ENCODE data around the gene PTPRN2.

PTPRN2 gene

DNA sequence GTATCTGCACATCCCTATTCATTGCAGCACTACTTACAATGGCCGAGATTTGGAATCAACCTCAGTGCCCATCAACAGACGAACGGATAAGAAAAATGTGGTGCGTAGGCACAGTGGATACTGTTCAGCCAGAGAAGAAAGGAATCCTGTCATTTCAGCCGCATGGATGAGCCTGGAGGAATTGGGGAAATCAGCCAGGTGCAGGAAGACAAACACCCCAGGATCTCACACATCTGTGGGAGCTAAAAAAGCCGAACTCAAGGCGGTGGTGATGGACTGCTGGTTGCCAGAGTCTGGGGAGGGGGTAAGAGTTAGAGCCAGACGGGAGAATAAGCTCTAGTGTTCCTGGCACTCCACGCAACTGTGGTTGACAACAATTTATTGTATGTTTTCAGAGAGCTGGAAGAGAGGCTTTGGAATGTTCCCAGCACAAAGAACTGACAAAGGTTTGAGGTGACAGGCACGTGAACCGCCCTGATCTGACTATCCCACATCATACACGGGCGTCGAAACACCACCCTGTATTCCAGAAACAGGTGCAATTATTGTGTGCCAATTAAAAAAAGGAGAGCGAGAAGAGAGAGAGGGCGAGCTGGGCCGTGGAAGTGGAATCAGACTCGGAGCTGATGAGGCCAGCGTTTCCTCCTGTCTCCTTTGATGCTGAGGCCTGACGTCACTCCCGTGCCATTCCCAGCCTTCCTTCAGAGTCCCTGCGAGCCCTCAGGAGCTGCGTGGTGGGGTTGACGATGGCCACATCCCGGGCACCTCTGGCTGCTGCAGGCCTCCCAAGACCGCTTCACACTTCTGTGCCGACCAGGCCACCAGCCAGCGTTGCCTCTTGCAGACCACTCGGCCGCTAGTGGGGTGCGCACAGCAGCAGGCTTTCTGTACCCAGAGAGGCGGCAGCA, 1061.4 kb downstream of the PTPRN2 start:
- DNase-seq (ENCODE audit: low read depth): no peak

DNA sequence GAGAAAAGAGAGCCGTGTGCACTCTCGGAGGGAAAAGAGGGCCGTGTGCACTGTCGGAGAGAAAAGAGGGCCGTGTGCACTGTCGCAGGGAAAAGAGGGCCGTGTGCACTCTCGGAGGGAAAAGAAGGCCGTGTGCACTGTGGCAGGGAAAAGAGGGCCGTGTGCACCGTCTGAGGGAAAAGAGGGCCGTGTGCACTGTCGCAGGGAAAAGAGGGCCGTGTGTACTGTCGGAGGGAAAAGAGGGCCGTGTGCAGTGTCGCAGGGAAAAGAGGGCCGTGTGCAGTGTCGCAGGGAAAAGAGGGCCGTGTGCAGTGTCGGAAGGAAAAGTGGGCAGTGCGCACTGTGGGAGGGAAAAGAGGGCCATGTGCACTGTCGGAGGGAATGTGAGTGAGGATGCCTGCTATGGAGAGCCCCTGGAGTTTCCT, 1062.1 kb downstream of the PTPRN2 start:
- DNase-seq (ENCODE audit: low read depth): no peak

DNA sequence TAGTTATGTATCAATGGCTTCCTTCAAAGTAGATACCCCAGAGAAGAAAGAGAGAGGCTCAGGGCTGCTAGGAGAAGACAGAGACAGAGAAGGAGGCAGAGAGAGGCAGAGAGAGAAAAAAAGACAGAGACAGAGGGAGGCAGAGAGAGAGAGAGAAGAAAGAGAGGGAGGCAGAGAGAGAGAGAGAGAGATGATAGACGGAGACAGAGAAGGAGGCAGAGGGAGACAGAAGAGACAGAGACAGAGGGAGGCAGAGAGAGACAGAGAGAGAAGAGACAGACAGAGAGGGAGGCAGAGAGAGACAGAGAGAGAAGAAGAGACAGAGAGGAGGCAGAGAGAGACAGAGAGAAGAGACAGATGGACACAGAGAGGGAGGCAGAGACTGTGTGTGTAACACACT, 1062.9 kb downstream of the PTPRN2 start:
- DNase-seq (ENCODE audit: low read depth): no peak

DNA sequence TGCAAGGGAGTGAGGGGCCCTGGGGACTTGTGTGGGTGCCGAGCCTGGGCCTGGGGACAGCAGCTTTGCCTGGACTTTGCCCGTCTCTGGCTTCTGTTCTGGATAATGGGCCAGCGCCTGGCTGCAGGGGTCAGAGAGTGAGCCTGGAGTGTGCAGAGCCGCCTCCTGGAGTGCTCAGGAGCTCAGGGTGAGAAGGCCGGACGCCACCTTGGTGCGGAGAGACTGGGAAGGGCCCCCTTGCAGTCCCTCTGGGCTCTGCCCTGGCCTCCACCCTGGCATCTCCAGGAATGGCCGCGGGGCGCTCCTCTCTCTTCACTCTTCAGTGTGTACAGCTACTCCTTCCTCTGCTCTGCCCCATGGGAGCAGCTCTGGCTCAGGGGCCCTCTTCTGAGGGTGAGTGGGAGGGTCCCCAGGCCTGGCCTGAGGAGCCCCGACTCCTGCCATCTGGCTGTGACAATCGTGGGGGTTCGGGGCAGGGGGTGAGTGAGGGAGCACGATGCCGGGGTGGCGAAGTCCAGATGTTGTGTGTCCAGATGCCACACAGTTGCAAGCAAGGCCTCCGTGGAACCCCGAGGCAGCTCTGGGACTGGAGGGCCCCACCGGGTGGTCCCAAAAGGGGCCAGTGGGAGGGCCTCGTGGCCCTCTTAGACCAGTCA, 1063.7 kb downstream of the PTPRN2 start:
- no peak for DNase-seq (ENCODE audit: low read depth)

DNA sequence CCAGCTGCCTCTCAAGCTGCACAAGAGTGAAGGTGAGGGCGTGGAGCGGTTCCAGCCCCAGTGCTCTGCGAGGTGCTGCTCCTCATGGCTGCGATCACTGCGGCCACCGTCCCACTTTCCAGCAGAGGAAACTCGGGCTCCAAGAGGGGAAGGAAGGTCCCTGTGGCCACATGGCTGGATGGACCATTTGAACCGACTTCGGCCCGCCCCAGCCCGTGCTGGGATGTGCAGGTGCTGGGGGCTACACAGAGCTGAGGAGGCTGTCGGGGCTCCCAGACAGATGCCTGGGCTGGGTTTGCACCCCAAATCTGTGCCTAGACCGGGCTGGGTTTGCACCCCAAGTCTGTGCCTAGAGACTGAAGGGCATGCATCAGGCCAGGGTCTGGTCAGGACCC, 1064.3 kb downstream of the PTPRN2 start:
- DNase-seq (ENCODE audit: low read depth): no peak

DNA sequence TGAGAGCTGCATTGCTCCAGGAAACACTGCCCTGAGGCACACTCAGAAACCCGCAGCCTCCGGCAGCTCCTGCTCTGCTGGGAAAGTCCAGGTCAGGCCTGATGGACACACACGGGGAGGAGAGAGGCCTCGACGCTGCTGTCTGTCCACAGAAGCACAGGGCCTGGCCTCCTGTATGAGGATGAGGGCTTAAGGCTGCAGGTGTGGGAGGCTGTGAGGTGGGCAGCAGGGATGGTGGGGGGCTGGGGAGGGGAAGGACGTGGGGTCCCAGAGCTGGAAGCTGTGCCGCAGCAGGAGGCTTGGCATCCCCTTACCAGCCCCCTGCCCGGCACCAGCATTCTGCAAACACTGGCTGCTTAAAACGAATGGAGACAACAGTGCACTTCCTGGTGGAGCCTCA, 1064.7 kb downstream of the PTPRN2 start:
- DNase-seq (ENCODE audit: low read depth): no peak

DNA sequence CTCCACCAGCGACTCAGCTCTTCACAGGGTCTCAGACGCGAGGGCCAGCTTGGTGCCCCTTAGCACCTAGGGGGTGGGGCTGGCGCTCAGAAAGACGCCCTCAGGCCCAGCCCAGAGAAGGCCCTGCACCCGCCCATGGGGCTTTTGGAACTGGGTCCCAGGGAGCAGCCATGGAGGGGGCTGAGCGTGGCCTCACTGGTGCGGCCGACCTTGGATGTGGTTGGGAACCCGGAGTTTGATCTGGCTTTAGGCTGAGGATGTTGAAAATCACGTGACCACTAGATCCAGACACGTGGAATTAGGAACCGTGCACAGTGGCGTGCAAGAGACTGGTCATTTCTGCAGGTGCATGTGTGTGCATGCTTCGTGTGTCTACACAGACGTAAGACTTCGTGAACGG, 1065.4 kb downstream of the PTPRN2 start:
- DNase-seq (ENCODE audit: low read depth): no peak

DNA sequence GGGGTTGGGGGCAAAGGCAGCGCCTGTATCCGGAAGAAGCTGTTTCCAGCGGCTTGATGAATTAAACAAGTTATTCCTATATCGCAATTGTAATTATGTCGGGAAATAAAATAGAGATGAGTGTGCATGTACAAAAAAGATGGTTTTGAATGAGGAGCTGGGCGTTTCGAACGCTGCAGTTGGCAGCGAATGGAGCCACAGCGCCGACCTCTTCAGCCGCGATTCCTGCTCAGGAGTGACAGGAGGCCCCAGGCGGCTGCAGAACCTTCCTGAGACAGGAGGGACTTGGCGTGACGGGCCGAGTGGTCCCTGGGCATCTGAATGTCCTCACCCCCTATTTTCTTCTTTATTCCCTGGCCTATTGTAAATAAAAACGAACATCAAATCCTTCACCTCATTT, 1065.9 kb downstream of the PTPRN2 start:
- no peak for DNase-seq (ENCODE audit: low read depth)

DNA sequence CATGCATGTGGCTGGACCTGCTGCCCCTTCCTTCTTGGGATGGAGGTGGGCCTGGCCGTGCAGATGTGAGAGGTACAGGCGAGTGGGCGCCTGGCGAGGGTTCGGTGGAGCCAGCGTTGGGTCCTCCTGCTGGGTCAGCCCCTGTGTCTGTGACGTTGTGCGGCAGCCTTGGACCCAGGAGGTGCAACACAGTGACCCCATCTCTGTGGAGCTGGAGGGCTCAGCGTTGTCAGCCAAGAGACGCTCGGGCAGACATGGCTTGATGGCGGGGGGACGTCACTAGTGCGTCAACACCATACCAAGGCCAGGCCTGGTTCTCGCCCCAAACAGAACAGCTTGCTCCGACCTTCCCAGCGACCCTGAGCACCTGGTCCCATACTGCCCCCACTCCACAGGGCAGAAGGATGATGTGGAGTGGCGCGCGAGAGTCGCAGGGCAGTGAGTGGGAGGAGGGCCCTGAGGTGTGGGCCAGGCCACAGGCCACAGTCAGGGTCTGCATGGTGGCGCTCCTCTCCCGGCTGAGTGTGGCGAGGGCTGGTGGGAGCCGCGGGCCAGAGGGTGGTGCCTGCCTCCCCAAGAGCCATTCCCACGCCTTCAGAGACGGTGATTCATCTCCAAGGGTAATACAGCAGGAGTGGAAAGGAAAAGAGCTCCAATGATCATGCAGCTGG, 1066.4 kb downstream of the PTPRN2 start:
- DNase-seq (ENCODE audit: low read depth): no peak

DNA sequence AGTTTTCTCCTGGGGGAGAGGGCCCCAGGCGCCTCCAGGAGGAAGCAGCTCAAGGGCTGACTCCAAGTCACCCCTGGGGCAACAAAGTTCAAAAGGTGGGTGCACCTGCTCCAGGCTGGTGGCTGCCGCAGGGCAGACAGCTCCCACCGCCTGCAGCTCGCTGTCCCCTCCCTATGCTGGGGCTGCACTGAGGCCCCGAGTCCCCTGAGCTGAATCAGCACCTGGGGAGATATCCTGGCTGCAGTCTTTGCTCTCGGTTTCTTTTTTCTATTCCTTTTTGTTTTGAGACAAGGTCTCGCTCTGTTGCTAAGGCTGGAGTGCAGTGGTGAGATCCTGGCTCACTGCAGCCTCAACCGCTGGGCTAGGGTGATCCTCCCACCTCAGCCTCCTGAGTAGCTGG, 1067.4 kb downstream of the PTPRN2 start:
- no peak for DNase-seq (ENCODE audit: low read depth)

DNA sequence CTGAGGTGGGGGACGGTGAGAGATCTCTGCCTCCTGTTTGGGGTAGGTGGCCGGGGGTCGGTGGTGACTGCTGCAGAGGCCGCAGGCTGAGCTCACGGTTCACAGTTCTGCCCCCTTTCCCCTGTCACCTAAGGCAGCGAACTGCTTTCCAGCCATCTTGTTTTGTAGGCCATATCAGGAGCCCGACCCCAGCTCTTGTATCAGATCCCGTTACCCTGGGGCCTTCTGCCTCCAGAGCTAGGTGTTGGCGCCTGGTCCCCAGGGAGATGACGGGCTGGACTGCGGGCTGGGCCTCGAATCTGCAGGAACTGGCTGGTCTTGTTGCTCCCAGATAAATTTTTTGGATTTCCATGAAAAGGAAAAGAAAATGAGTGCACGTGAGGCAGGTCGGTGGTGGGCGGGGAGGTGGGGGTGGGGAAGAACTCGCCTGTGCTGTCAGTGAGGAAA, 1067.8 kb downstream of the PTPRN2 start:
- DNase-seq (ENCODE audit: low read depth): no peak

DNA sequence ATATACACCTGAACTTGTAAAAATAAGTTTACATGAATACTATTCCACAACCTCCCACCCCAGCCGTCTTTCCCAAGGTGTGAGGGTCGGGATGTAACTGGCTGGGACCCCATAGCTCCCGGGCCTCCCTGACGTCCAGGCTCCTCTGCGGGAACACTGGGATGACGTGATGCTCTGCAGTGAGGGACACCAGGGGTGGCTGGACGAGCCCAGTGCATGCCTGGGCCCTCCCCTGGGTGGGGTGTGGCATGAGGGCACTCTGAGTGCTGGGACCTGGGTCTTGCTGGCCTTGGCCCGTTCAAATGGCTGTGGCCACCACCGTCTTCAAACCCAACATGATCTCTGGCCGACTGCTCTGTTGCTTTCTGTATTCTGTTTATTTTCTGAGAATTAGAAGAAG, 1068.4 kb downstream of the PTPRN2 start:
- DNase-seq (ENCODE audit: low read depth): no peak

DNA sequence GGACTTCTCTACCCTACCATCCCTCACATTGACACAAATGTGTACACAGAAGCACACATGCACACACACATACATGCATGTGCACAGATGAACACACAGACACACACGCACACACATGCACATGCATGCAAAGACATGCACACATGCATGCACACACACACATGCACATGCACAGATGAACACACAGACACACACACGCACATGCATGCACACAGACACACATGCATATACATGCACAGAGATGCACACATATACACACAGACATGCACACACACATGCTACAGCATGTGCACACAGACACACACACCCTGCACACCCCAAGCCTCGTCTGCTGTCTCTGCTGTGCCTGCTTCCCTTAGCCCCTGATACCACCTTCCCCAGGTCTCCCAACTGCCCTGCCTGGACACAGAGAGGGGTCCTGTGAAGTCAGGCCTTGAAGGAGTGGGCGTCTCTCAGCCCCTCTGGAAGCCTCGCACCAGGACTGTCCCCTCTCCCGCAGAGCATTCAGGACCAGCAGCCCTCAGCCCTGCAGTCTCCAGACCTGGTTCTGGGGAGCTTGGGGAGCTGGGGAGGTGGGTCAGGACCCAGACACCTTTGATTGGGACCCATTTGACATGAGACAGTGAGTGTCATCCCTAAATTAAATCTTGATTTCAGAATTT, 1069.0 kb downstream of the PTPRN2 start:
- no peak for DNase-seq (ENCODE audit: low read depth)

DNA sequence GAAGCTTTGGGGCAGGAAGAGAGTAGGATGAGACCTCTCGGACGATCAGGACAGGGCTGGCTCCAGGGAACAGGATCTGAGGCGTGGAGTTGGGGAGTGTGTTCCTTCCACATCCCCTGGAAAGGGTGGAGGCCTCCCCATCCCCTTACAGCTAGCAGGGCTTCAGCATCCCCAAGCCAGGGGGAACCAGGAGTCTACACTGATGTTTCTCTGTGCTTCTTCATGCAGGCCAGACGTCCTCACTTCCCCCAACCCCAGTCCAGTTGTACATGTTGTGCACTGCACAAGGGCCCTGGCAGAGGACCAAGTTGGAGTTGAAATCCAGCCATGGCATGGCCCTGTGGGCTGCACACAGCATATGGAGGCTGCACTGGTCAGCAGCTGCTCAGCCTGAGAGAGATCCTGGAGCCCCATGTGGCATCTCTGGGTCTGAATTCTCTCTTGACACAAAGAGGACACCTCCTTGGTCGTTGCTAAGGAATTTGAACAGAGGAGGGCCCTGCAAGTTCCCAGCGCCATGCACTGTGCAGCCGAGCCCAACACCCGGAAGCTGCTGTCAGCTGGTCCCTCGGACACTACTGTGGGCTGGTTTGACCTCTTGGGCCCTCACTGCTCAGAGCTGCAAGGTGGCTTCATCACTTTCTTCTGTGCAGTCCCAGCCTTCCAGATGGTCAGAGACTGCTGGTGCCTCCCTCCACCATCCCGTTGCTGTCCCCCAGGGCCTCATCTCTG, 1069.7 kb downstream of the PTPRN2 start:
- DNase-seq (ENCODE audit: low read depth): no peak

DNA sequence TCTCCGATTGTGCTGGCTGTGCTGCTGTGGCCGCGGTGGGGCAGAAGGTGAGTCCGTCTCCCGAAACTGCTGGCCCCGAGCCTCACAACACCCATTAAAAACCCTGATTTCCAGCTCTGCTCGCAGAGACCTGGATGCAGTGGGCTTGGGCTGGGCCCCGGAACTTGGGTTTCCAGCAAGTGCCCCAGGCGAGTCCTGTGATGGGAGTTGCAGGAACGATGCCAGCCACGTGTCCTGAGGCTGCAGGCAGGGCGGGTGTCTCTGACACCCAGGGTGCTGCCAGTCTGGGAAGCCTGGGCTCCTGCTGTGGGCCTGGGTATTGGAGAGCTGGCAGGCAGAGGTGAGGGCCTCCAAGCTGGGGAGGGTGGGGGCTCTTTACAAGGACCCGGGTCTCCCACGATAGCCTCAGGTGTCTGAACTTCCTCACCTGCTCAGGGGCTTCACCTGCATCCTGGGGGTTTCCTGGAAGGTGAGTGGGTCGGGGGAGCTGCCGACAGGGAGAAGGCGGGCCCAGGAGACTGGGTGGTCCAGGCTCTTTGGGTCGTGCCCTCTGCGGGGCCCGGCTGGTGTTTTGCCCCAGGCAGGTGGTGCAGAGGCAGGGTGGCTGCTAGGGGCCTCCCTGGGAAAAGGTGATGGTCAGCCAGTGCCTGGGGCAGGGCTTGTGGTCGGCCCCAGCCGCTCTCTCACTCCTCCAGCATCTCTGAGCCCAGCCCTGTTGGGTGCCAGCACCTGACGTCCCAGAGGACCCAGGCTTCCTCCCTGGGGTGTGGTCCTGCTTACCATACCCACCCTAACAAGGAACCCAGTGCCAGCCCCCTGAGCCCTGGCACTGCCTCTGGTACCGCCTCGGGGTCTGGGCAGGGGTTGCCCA, 1070.5 kb downstream of the PTPRN2 start:
- DNase-seq (ENCODE audit: low read depth): no peak

DNA sequence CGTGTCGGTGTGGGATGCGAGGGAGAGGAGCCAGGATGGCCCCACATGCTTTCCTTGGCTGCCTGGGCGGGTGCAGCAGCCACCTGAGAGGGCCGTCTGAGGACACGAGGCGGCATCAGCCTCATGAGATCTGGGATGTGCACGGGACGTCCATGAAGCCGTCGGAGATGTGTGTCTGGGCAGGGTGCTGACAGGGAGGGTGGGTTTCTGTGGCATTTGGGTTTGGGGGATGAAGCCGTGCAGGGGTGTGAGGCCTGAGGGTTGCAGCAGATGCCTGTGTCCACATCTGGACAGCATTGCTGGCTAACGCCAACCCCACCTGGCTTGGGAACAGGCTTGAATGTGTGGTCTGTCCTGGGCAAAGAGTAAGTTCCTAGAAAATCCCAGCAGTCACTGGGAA, 1071.3 kb downstream of the PTPRN2 start:
- no peak for DNase-seq (ENCODE audit: low read depth)

DNA sequence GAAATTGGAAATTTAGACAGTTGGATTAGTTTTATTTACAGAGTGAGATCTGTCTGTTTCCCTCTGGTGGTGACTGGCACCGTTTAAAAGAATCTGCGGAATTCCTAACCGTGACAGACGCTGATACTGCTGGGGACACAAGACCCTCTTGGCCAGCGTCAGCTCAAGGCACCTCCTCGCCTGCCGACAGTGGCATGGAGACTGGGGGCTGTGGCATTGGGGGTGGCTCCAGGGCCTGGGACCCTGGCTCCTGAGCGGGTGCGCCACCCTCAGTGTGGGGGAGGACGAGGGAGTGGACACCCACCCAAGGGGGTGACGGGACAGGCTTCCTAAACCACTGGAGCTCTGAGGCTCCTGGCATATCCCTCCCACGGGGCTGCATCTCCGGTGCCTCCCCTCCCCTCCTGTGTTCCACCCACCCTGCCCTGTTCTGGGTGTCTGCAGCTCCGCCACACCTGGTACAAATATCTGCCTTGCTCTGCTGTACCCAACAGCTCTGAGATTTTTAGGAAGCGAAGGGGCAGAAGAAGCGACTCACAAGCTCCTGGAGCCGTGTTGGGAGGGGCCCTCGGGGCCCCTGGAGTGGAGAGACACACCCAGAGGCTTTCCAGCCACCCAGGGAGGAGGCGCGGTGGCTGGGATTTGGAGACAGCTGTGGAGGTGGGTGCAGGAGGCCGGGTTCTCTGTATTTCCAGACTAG, 1072.1 kb downstream of the PTPRN2 start:
- no peak for DNase-seq (ENCODE audit: low read depth)

DNA sequence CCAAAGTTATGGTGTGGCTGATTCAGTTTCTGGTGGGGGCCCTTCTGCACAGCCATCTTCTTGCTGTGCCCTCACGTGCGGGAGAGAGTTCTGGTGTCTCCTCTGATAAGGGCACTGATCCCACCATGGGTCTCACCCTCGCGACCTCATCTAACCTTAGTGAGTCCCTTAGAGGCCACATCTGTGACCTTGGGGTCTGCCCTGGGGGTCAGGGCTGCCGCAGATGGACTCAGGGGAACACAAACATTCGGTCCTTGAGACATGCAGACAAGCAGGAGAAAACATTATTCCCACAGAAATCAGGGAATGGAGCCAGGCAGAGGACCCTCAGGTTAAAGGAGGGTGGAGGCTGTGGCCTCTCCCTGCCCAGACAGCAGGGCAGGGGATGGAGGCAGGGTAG, 1072.9 kb downstream of the PTPRN2 start:
- no peak for DNase-seq (ENCODE audit: low read depth)

DNA sequence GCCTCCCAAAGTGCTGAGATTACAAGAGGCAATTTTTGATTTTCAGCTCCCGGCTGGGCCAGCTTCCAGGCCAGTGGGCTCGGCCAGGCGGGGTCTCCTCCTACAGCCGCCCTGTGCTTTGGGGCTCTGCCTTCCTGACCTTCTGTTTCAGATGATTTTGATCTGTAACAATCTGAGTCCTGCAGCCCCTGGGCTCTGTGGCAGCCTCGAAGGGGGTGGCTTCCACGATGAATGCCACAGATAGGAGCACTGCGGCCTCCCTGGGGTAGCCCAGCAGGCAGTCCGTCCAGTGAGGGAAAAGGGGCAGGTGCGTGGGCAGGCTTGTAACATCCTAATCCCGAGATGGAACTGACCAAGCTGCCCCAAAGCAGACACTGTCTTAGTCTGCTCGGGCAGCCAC, 1073.3 kb downstream of the PTPRN2 start:
- DNase-seq (ENCODE audit: low read depth): no peak

DNA sequence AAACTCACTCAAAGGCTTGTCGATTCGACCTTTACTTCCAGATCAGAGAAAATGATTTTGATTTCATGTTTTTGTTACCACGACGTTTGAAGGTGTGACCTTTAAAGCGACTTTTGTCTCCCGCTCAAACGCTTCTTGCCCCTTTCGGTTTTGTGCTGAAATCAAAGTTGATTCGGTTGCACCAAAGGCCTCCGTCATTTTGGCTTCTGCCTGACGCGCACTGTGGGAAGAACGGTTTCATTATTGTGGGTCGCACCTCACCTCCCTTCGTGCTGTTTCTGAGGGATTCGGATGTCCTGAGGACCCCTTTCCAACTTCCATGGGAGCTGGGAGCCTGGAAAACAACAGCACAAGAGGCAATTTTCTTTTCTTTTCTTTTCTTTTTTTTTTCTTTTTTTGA, 1073.9 kb downstream of the PTPRN2 start:
- no peak for DNase-seq (ENCODE audit: low read depth)
